GM21619 (cell line): Measurements from ENCODE around the gene INPP4B.

Source experiments
- ATAC-seq: cut with Tn5 transposase; IDR thresholded peaks from one replicate; pipeline ENCODE4 v1.9.1; 2021; ENCODE audit not compliant: unreplicated experiment

INPP4B gene

DNA sequence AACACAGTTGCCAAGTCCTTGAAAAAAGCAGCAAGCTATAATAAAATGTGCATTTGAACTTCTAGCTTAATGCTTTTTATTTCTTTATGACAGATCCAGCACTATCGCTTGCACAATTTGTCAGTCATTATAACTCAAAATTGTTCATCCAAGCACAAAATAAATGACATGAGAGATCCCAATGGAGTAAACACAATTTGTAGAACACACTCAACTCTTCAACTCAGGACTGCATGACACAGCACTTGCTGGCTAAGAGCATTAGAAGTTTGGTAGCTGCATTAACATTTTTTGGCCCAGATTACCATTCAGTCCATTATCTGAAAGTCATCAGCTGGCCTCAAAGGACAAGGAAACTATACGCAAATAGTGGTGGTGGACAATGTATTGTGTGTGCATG is 530.1 kb downstream of the INPP4B start:
- no peak for ATAC-seq

GRCh38 chr4:142314686-142315085 is 531.4 kb downstream of the INPP4B start:
- ATAC-seq, result no peak

- ATAC-seq, result no peak
Observed at GRCh38 chr4:142314247-142314646, 531.9 kb downstream of the INPP4B start.

- ATAC-seq, result no peak
Observed at GRCh38 chr4:142312391-142312790, 533.7 kb downstream of the INPP4B start.

GRCh38 chr4:142311916-142312315 is 534.2 kb downstream of the INPP4B start:
- ATAC-seq, result no peak

DNA sequence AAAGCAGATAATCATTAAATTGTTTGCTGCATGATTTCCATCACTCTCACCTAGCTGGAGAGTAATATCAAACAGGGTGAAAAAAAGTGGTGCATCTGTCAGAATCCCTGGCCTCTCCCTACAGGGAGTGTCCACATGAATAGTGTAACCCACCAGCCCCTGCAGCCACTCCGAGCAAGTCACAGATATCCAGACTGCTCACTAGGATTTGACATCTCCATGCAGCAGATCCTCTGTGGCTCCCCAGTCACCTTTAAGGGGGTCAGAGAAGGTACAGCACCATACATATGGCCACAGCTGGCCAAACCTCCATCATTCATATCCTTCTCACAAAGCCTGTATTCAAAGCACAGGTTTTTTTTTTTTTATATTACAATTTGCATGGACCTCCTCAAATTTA is 536.3 kb downstream of the INPP4B start:
- ATAC-seq, result no peak

DNA sequence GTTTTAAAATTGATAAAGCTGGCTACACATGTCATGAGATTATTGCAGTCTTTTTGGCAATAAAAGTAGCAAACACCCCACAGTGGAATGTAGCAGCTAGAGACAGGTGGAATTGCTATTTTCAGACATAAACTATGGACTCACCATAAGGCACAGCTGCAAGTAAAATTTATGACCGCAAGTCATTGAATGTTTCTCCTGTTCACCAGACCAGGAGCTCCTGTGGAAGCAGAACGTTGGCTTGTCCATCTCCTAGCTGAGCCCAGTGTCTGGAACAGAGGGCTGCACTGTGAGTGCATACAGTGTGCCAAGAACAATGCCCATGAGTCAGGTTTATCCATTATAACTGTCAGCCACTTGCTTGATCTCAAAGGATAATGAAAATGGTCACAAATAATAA is 538.2 kb downstream of the INPP4B start:
- ATAC-seq, result no peak

GRCh38 chr4:142297313-142297712 is 548.8 kb downstream of the INPP4B start:
- ATAC-seq, result no peak

- ATAC-seq, result no peak
Observed at GRCh38 chr4:142293536-142293935, 552.6 kb downstream of the INPP4B start.

DNA sequence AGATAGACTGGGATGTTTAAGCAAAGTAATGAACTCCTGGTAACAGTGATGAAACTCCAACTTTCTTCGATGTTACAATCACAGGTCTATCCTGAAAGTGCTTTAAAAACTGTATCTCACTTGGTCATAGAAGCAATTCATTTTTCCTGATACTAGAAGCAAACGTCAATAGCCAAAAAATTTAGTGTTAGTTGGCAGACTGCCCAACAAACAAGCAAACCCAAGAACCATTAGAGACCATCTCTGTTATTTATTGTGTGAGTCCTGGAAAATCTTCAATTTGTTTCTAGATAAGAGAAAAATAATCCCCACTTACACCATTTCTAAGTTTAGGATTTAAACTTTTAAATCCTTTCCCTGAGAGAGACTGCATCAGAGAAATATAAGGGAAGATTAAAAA is 553.9 kb downstream of the INPP4B start:
- no peak for ATAC-seq

- ATAC-seq, result no peak
Observed at GRCh38 chr4:142291299-142292050, 554.6 kb downstream of the INPP4B start.

- ATAC-seq, result no peak
Observed at GRCh38 chr4:142287371-142287770, 558.7 kb downstream of the INPP4B start.

GRCh38 chr4:142285222-142285583 is 560.9 kb downstream of the INPP4B start:
- no peak for ATAC-seq

- no peak for ATAC-seq
Observed at GRCh38 chr4:142284402-142285221, 561.5 kb downstream of the INPP4B start.

DNA sequence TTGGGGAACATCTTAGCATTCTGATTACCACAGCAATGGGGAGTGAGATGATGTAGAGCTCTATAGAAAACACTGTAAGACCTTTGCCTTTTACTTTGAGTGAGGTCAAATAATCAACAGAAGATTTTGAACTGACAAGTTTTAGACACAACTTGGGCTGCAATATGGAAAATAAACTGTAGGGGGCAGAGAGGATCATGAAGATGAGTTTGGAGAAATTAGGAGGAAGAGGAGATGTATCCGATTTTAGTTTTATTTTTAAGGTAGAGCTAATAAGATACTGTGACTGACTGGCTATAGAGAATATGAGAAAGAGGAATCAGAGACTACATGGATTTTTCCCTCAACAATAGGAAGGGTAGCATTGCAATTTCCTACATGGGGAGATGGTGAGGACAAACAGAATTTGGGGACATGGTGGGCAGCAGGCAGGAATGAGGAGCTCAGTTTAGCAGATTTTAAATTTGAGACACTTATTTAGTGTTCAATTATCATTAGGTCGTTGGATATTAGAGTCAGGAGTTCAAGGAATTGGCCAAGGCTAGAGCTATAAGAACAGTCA is 563.1 kb downstream of the INPP4B start:
- ATAC-seq, result no peak

DNA sequence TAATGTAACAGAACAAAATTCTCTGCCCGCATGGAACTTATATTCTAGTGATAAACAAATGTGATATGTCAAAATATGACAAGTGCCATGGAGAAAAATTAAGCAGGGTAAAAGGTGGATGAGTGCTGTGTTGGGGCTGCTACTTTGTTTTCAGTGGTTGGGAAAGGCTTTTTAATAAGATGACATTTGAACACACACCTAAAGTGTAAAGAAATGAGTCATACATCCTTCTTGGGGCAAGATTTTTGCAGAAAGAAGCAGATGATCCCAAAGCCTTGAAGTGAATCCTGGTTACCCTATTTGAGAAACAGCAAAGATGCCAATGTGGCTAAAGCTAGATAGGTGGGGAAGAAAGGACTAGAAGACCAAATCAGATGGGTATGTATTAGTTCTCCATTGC is 564.1 kb downstream of the INPP4B start:
- no peak for ATAC-seq

DNA sequence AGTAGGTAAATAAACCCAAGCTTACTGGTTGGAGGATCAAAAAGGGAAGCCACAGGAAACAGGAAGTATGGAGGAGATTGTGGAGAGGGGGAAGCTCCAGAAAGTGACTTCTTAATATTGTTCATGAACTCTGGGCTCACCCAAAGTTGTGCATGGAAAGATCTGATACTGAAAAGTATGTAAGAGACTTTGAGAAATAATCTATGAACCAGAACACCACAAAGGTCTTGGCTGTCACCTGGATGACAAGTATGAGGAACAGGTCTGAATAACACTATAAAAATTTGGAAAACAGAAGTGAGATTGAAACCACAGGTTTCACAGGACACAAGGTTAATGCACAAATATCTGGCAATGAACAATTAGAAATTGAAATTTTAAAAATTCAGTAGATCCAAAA is 567.4 kb downstream of the INPP4B start:
- no peak for ATAC-seq

DNA sequence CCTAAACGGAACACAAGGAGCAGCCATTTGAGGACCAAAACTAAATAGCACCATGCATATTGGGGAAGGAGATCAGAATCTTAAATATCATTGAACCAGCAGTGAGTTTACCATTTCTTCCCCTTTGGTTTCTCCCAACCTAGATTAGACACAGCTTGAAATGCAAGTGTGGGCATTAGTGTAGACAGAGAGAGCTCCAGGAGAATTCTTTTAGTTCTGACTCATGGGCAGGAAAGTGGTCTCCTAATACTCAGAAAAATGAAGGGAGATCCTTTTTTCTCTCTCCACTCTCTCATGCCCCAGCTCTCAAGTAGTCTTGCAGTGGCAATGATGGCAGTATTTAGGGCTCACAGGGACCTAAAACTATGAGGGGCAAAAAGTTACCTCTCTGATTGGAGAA is 567.9 kb downstream of the INPP4B start:
- ATAC-seq, result no peak

GRCh38 chr4:142274137-142274536 is 572.0 kb downstream of the INPP4B start:
- ATAC-seq, result no peak

DNA sequence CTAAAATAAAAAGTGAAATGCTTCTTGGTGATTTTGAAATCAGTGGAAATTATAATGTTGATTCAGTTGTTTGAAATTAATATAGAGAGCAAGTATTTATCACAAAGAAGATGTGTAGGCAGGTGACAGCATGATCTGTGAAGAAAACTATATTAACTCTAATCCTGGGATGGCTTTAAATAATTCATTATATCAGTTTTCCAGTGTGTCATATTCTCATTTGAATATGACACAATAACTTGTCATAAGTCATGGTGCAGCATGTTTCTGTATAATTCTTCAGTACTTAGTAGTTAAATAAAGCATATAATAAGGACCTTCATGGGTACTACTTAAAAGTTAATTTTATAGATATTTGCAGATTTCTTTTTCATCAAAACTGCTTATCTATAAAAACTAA is 573.6 kb downstream of the INPP4B start:
- no peak for ATAC-seq

- no peak for ATAC-seq
Observed at GRCh38 chr4:142271832-142272231, 574.3 kb downstream of the INPP4B start.

GRCh38 chr4:142267101-142267500 is 579.0 kb downstream of the INPP4B start:
- no peak for ATAC-seq
